HG03039 (cell line): ENCODE data around the gene GAK.

Experiments
- ATAC-seq: cut with Tn5 transposase; IDR thresholded peaks from one replicate; pipeline ENCODE4 v1.9.1; 2021; ENCODE audit warnings: mild to moderate bottlenecking, moderate library complexity; ENCODE audit not compliant: unreplicated experiment

Gene GAK

GRCh38 chr4:833156-833555 lies 99.0 kb downstream of the GAK start:
- no peak for ATAC-seq

GRCh38 chr4:832536-832935 lies 99.6 kb downstream of the GAK start:
- no peak for ATAC-seq

GRCh38 chr4:832108-832507 lies 100.0 kb downstream of the GAK start:
- no peak for ATAC-seq

- ATAC-seq: no peak
These were observed 100.7 kb downstream of the GAK start for GRCh38 chr4:831483-831805.

- no peak for ATAC-seq
These were observed 101.3 kb downstream of the GAK start for GRCh38 chr4:830601-831482.

- no peak for ATAC-seq
These were observed 102.1 kb downstream of the GAK start for GRCh38 chr4:829761-830600.

- no peak for ATAC-seq
These were observed 102.8 kb downstream of the GAK start for GRCh38 chr4:829291-829690.

- no peak for ATAC-seq
These were observed 103.4 kb downstream of the GAK start for GRCh38 chr4:828641-829271.

- ATAC-seq: no peak
These were observed 104.7 kb downstream of the GAK start for GRCh38 chr4:827209-828081.

GRCh38 chr4:826508-827208 lies 105.5 kb downstream of the GAK start:
- ATAC-seq: no peak

- no peak for ATAC-seq
These were observed 106.2 kb downstream of the GAK start, which contains the start of gene CPLX1 for GRCh38 chr4:825971-826330. Gene CPLX1, minus strand, starts transcription at chr4:826129. Its CDS starts 1,607 bp downstream, at chr4:824522.

GRCh38 chr4:825063-825970 lies 106.8 kb downstream of the GAK start:
- ATAC-seq: no peak

GRCh38 chr4:824461-825062 lies 107.6 kb downstream of the GAK start:
- no peak for ATAC-seq

- ATAC-seq: no peak
These were observed 108.2 kb downstream of the GAK start for GRCh38 chr4:823761-824460.

GRCh38 chr4:823176-823760 lies 108.8 kb downstream of the GAK start:
- no peak for ATAC-seq

GRCh38 chr4:822361-823175 lies 109.5 kb downstream of the GAK start:
- no peak for ATAC-seq

GRCh38 chr4:821631-822030 lies 110.5 kb downstream of the GAK start:
- ATAC-seq: no peak
